ENCODE measurements around the gene DDX27. TPM values are rescaled to one million over a fixed set of nuclear protein-coding genes. Genes with fewer than 3 reads are reported as not detected.

The DDX27 gene
- total RNA-seq, 1 donor from 2014 or later: 14.6 TPM

DNA sequence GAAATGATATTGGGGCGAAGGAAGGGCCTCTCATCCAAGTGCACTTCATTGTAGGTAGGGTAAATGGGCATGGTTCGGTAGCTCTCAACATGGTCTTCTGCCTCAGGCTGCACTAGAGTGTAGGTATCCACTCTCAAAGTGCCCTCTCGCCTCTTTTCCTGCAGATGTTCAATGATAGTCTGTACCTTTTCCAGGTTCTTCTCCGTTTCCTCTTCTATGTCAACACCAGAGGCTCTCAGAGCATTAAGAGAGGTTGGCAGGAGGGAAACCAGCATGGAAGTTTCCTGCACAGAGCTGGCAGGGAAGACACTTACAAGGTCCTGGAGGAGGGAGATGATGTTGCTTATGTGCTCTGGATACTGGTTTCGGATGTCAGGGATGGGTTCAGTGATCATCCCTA, 51.5 kb downstream of the DDX27 start:
- peaks cover 84% of the 10 kb centered on the region for H3K36me3 ChIP-seq
- no peak overlapping the region for H3K4me3 ChIP-seq
- DNase-seq: no peak
- no peak overlapping the region for H3K27ac ChIP-seq (replicated peaks)
- H3K4me1 ChIP-seq: peaks cover 94% of the 10 kb centered on the region
- TF ChIP-seq, protein P1, sequence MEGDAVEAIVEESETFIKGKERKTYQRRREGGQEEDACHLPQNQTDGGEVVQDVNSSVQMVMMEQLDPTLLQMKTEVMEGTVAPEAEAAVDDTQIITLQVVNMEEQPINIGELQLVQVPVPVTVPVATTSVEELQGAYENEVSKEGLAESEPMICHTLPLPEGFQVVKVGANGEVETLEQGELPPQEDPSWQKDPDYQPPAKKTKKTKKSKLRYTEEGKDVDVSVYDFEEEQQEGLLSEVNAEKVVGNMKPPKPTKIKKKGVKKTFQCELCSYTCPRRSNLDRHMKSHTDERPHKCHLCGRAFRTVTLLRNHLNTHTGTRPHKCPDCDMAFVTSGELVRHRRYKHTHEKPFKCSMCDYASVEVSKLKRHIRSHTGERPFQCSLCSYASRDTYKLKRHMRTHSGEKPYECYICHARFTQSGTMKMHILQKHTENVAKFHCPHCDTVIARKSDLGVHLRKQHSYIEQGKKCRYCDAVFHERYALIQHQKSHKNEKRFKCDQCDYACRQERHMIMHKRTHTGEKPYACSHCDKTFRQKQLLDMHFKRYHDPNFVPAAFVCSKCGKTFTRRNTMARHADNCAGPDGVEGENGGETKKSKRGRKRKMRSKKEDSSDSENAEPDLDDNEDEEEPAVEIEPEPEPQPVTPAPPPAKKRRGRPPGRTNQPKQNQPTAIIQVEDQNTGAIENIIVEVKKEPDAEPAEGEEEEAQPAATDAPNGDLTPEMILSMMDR (IDR thresholded peaks at IDR 0.05; ENCODE audit: borderline replicate concordance): no peak
- intact Hi-C loops (cut with micrococcal nuclease): no loop called here
- H3K9me3 ChIP-seq (replicated peaks): no peaks in the 10 kb centered on the region
- H3K27me3 ChIP-seq (ENCODE audit: low read depth): no peaks in the 10 kb centered on the region

DNA sequence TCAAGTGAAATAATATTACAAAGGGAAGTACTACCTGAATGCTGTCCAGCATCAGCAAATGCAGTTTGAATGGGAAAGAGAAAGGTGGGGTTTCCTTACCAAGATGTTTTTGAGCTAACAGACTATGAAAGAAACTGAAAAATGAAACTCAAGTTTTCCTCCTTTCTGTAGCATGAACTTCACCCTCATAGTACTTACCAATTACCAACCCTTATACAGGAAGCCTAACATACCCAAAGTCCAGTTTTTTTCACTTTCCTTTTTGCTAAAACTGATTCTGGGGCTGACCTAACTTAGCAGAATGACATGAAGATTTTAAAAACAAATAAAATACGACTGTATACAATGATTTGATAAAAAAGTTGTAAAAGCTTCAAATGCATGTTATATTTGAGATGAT, 53.4 kb downstream of the DDX27 start:
- no peak overlapping the region for H3K27ac ChIP-seq (replicated peaks)
- H3K4me3 ChIP-seq: no peak overlapping the region
- intact Hi-C loops (cut with micrococcal nuclease): no loop called here
- H3K9me3 ChIP-seq (replicated peaks): no peaks in the 10 kb centered on the region
- H3K36me3 ChIP-seq: peaks cover 75% of the 10 kb centered on the region
- H3K4me1 ChIP-seq: peaks cover 91% of the 10 kb centered on the region
- TF ChIP-seq, protein P1 (IDR thresholded peaks at IDR 0.05; ENCODE audit: borderline replicate concordance): no peak
- no peak for DNase-seq
- no peaks in the 10 kb centered on the region for H3K27me3 ChIP-seq (ENCODE audit: low read depth)

DNA sequence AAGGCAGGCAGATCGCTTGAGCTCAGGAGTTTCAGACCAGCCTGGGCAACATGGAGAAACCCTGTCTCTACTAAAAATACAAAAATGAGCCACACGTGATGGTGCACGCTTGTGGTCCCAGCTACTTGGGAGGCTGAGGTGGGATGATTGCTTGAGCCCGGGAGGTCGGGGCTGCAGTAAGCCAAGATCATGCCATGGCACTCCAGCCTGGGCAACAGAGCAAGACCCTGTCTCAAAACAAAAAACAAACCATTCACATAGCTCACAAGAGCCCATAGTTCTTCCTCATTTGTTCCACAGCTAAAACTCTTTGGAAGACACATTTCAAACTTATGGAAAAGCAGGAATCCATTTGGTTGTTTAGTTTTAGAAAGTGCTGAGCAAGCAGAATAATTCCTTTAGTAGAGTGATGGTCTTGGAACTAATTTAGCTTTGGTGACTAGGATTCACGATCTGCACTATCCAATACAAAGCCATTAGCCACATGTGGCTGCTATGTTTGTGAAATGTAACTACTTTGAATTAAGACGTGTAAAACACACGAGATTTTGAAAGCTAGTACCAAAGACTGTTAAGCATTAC, 54.6 kb downstream of the DDX27 start:
- intact Hi-C loops (cut with micrococcal nuclease): no loop called here
- H3K27me3 ChIP-seq (ENCODE audit: low read depth): no peaks in the 10 kb centered on the region
- no peak overlapping the region for H3K27ac ChIP-seq (replicated peaks)
- DNase-seq: no peak
- peaks cover 84% of the 10 kb centered on the region for H3K4me1 ChIP-seq
- peaks cover 64% of the 10 kb centered on the region for H3K36me3 ChIP-seq
- TF ChIP-seq, protein P1 (IDR thresholded peaks at IDR 0.05; ENCODE audit: borderline replicate concordance): no peak
- no peak overlapping the region for H3K4me3 ChIP-seq
- H3K9me3 ChIP-seq (replicated peaks): no peaks in the 10 kb centered on the region

DNA sequence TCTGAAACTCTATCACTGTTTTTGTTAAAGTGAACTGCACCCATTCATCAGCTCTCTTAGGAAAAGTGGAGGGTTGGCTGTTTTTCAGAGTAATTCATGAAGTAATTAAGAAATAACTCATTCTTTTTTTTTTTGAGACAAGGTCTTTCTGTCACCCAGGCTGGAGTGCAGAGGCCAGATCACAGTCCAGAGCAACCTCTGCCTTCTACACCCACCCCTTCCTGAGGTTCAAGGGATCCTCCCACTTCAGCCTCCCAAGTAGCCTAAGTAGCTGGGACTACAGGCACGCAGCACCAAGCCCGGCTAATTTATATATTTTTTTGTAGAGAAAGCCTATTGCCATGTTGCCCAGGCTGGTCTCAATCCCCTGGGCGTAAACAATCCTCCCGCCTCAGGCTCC, 56.0 kb downstream of the DDX27 start:
- Histone ChIP-seq H3K36me3 (peaks cover 61% of the 10 kb centered on the region), H3K9me3 (replicated peaks) (no peaks in the 10 kb centered on the region), H3K4me3 (peak overlapping the region; percentile 84), H3K27ac (replicated peaks) (peak overlapping the region; percentile 98), H3K27me3 (ENCODE audit: low read depth) (no peaks in the 10 kb centered on the region), H3K4me1 (peaks cover 84% of the 10 kb centered on the region)
- DNase-seq: no peak
- intact Hi-C loops (cut with micrococcal nuclease): no loop called here
- TF ChIP-seq, protein P1 (IDR thresholded peaks at IDR 0.05; ENCODE audit: borderline replicate concordance): no peak

DNA sequence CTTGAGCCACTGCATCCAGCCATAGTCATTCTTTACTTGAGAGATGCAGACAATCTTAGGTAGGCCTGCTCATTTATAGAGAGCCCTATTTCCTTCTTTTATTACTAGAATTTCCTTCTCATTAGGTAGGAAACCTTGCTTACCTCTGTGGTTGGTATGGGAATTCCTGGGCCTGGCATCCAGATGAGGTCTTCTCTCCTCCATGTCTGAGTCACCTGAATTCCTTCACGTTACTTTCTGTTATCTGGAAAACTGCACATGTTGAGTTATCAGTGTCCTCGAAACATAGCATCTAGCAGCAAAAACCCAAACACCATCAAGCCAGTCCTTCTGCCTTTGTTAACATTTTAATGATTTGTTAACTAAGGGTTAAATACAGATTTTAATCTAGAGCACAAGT, 56.4 kb downstream of the DDX27 start:
- TF ChIP-seq, protein P1 (IDR thresholded peaks at IDR 0.05; ENCODE audit: borderline replicate concordance): no peak
- intact Hi-C loops (cut with micrococcal nuclease): no loop called here
- H3K4me3 ChIP-seq: peak overlapping the region; percentile 84
- peaks cover 61% of the 10 kb centered on the region for H3K36me3 ChIP-seq
- H3K4me1 ChIP-seq: peaks cover 84% of the 10 kb centered on the region
- peak overlapping the region; percentile 98 for H3K27ac ChIP-seq (replicated peaks)
- no peaks in the 10 kb centered on the region for H3K27me3 ChIP-seq (ENCODE audit: low read depth)
- DNase-seq: no peak
- peaks cover 3% of the 10 kb centered on the region for H3K9me3 ChIP-seq (replicated peaks)
